ENCODE data around the gene ESR1.
"Not testable (repeated sequence)": the region's sequence is repeated elsewhere in the genome, so short reads cannot be mapped to it uniquely, and the experiment has no call there.

Gene ESR1

GRCh38 chr6:151962246-151962846 lies 154.9 kb downstream of the ESR1 start:
- no peak for TF ChIP-seq CTCF (conservative IDR thresholded peaks at IDR 0.05)
- H3K27ac ChIP-seq = no peak overlapping the region

GRCh38 chr6:151963001-151963400 lies 155.5 kb downstream of the ESR1 start:
- no peak overlapping the region for H3K27ac ChIP-seq
- TF ChIP-seq CTCF (conservative IDR thresholded peaks at IDR 0.05) = no peak

- not testable (repeated sequence) for H3K27ac ChIP-seq
These were observed 156.9 kb downstream of the ESR1 start for GRCh38 chr6:151964412-151964811.

- no peak overlapping the region for H3K27ac ChIP-seq
- TF ChIP-seq CTCF (conservative IDR thresholded peaks at IDR 0.05) = no peak
These were observed 166.7 kb downstream of the ESR1 start for GRCh38 chr6:151974061-151974617.

- no peak overlapping the region for H3K27ac ChIP-seq
- no peak for TF ChIP-seq CTCF (conservative IDR thresholded peaks at IDR 0.05)
These were observed 168.3 kb downstream of the ESR1 start for GRCh38 chr6:151975795-151976194.

GRCh38 chr6:151988199-151988598 lies 180.7 kb downstream of the ESR1 start:
- not testable (repeated sequence) for H3K27ac ChIP-seq

- no peak for TF ChIP-seq CTCF (conservative IDR thresholded peaks at IDR 0.05)
- no peak overlapping the region for H3K27ac ChIP-seq
These were observed 184.6 kb downstream of the ESR1 start for GRCh38 chr6:151992091-151992490.

- TF ChIP-seq CTCF (conservative IDR thresholded peaks at IDR 0.05) = no peak
- no peak overlapping the region for H3K27ac ChIP-seq
These were observed 185.9 kb downstream of the ESR1 start for GRCh38 chr6:151993364-151993763.

- TF ChIP-seq CTCF (conservative IDR thresholded peaks at IDR 0.05) = no peak
- H3K27ac ChIP-seq = no peak overlapping the region
These were observed 191.3 kb downstream of the ESR1 start for GRCh38 chr6:151998784-151999183.

Measured in VCaP (cell line).